Stimulated activated CD4-positive, alpha-beta T cell treated with anti-CD3 and anti-CD28 coated beads, Interleukin-15, amount 100 ng/mL, for 1 hour (primary cell): ENCODE results near the gene UPK3B.
"Not testable (repeated sequence)": the region's sequence is repeated elsewhere in the genome, so short reads cannot be mapped to it uniquely, and the experiment has no call there.

Experiments used
- DNase-seq, 2 donors: peaks; one replicate each; pipeline ENCODE4 v3.0.0-alpha.2; 2020; ENCODE audit warnings: low read depth in 1 of 2, low spot score in 1 of 2

Gene UPK3B

GRCh38 chr7:76487969-76488368 is 22.4 kb upstream of the UPK3B start:
- not testable (repeated sequence) for DNase-seq

GRCh38 chr7:76492139-76492538 is 18.2 kb upstream of the UPK3B start:
- DNase-seq, result not testable (repeated sequence)

- DNase-seq, result not testable (repeated sequence)
Observed at GRCh38 chr7:76495717-76496116, 14.6 kb upstream of the UPK3B start.

GRCh38 chr7:76497918-76498582 is 12.3 kb upstream of the UPK3B start:
- not testable (repeated sequence) for DNase-seq

- not testable (repeated sequence) for DNase-seq
Observed at GRCh38 chr7:76498583-76499200, 11.7 kb upstream of the UPK3B start.

- DNase-seq, result not testable (repeated sequence)
Observed at GRCh38 chr7:76499201-76499923, 11.0 kb upstream of the UPK3B start.

GRCh38 chr7:76499924-76500241 is 10.5 kb upstream of the UPK3B start:
- not testable (repeated sequence) for DNase-seq

- not testable (repeated sequence) for DNase-seq
Observed at GRCh38 chr7:76502224-76502623, 8.1 kb upstream of the UPK3B start.

GRCh38 chr7:76502836-76503235 is 7.5 kb upstream of the UPK3B start:
- not testable (repeated sequence) for DNase-seq

- DNase-seq, result not testable (repeated sequence)
Observed at GRCh38 chr7:76503244-76503643, 7.1 kb upstream of the UPK3B start.

GRCh38 chr7:76504351-76505167 is 5.8 kb upstream of the UPK3B start:
- not testable (repeated sequence) for DNase-seq

GRCh38 chr7:76505168-76506080 is 4.9 kb upstream of the UPK3B start:
- no peak for DNase-seq

GRCh38 chr7:76506081-76506440 is 4.3 kb upstream of the UPK3B start:
- no peak for DNase-seq

GRCh38 chr7:76506643-76507042 is 3.7 kb upstream of the UPK3B start:
- DNase-seq, result not testable (repeated sequence)

- no peak for DNase-seq
Observed at GRCh38 chr7:76507723-76508406, 2.5 kb upstream of the UPK3B start.

- not testable (repeated sequence) for DNase-seq
Observed at GRCh38 chr7:76511200-76511910, 1.0 kb downstream of the UPK3B start.

GRCh38 chr7:76511911-76512885 is 1.8 kb downstream of the UPK3B start:
- DNase-seq, result not testable (repeated sequence)
